MV-4-11 (cell line): ENCODE data around the gene RAPGEF2.
A peak's percentile ranks its signal among the peaks of the same experiment; 100 is the strongest.
"Not testable (repeated sequence)": the region's sequence is repeated elsewhere in the genome, so short reads cannot be mapped to it uniquely, and the experiment has no call there.

Experiments
- DNase-seq: peaks from one replicate; lab custom pipeline; 2025; lab: John Stamatoyannopoulos, UW

RAPGEF2 gene

GRCh38 chr4:159102622-159103383, at the start of gene RAPGEF2:
Gene RAPGEF2, plus strand, starts transcription at chr4:159103079. Its CDS starts 1,084 bp downstream, at chr4:159104163.
- peak; percentile 86 for DNase-seq

- no peak for DNase-seq
These were observed 47.0 kb upstream of the RAPGEF2 start for GRCh38 chr4:159055833-159056232.

GRCh38 chr4:159060161-159060560, 42.7 kb upstream of the RAPGEF2 start:
- no peak for DNase-seq

GRCh38 chr4:159062381-159062780, 40.5 kb upstream of the RAPGEF2 start:
- no peak for DNase-seq

GRCh38 chr4:159065513-159066240, 37.2 kb upstream of the RAPGEF2 start:
- DNase-seq, result no peak

GRCh38 chr4:159068139-159068538, 34.7 kb upstream of the RAPGEF2 start:
- not testable (repeated sequence) for DNase-seq

- no peak for DNase-seq
These were observed 33.0 kb upstream of the RAPGEF2 start for GRCh38 chr4:159069922-159070321.

GRCh38 chr4:159070742-159071141, 32.1 kb upstream of the RAPGEF2 start:
- DNase-seq, result no peak

GRCh38 chr4:159071178-159071968, 31.5 kb upstream of the RAPGEF2 start:
- DNase-seq, result no peak

- DNase-seq, result no peak
These were observed 30.7 kb upstream of the RAPGEF2 start for GRCh38 chr4:159071969-159072765.

GRCh38 chr4:159075531-159075932, 27.3 kb upstream of the RAPGEF2 start:
- no peak for DNase-seq

GRCh38 chr4:159077018-159077417, 25.9 kb upstream of the RAPGEF2 start:
- DNase-seq, result not testable (repeated sequence)

GRCh38 chr4:159077702-159078495, 25.0 kb upstream of the RAPGEF2 start:
- DNase-seq, result no peak

- no peak for DNase-seq
These were observed 23.8 kb upstream of the RAPGEF2 start for GRCh38 chr4:159079074-159079473.

- no peak for DNase-seq
These were observed 16.3 kb upstream of the RAPGEF2 start for GRCh38 chr4:159086606-159087005.

- DNase-seq, result no peak
These were observed 12.6 kb upstream of the RAPGEF2 start for GRCh38 chr4:159090255-159090654.

GRCh38 chr4:159094156-159094555, 8.7 kb upstream of the RAPGEF2 start:
- not testable (repeated sequence) for DNase-seq

- no peak for DNase-seq
These were observed 6.4 kb upstream of the RAPGEF2 start for GRCh38 chr4:159096434-159096833.

GRCh38 chr4:159097144-159097543, 5.7 kb upstream of the RAPGEF2 start:
- no peak for DNase-seq

GRCh38 chr4:159097785-159098184, 5.1 kb upstream of the RAPGEF2 start:
- no peak for DNase-seq
